H9 (cell line): ENCODE measurements around the gene ADCK2. TPM values are rescaled to one million over a fixed set of nuclear protein-coding genes. Genes with fewer than 3 reads are reported as not detected.

ENCODE experiments used
- DNase-seq: peaks from one replicate; pipeline ENCODE4 v3.0.0-alpha.2; 2017
- H2AFZ ChIP-seq: one replicate; pipeline ENCODE4 v1.6.1; 2013; ENCODE audit warnings: mild to moderate bottlenecking, low read length, control low read depth, moderate library complexity
- H2AK5ac ChIP-seq: 2 replicates; pipeline ENCODE4 v1.6.1; 2013; ENCODE audit warnings: low read length, control low read depth, mixed read lengths; ENCODE audit not compliant: insufficient read length
- H2BK120ac ChIP-seq: one replicate; pipeline ENCODE4 v1.6.1; 2013; ENCODE audit warnings: low read depth, mild to moderate bottlenecking, low read length, control low read depth, inconsistent platforms; ENCODE audit not compliant: poor library complexity, severe bottlenecking
- H2BK12ac ChIP-seq: 2 replicates; pipeline ENCODE4 v1.6.1; 2013; ENCODE audit warnings: low read length, control low read depth, mixed read lengths, low read depth; ENCODE audit not compliant: insufficient read length
- H2BK15ac ChIP-seq: 2 replicates; pipeline ENCODE4 v1.6.1; 2013; ENCODE audit warnings: low read depth, low read length, control low read depth
- H2BK20ac ChIP-seq: one replicate; pipeline ENCODE4 v1.6.1; 2013; ENCODE audit warnings: low read depth, mild to moderate bottlenecking, low read length, control low read depth, inconsistent platforms; ENCODE audit not compliant: poor library complexity, severe bottlenecking
- H2BK5ac ChIP-seq: 2 replicates; pipeline ENCODE4 v1.6.1; 2013; ENCODE audit warnings: low read length, control low read depth, mixed read lengths; ENCODE audit not compliant: insufficient read length
- H3K14ac ChIP-seq: 2 replicates; pipeline ENCODE4 v1.6.1; 2013; ENCODE audit warnings: low read length, control low read depth; ENCODE audit not compliant: insufficient read depth
- H3K18ac ChIP-seq: 2 replicates; pipeline ENCODE4 v1.6.1; 2013; ENCODE audit warnings: low read depth, mild to moderate bottlenecking, mixed read lengths, low read length, control low read depth; ENCODE audit not compliant: insufficient read length
- H3K23ac ChIP-seq: 2 replicates; pipeline ENCODE4 v1.6.1; 2013; ENCODE audit warnings: low read length, control low read depth, mixed read lengths, low read depth; ENCODE audit not compliant: insufficient read length
- H3K23me2 ChIP-seq: 2 replicates; pipeline ENCODE4 v1.6.1; 2013; ENCODE audit warnings: low read depth, mild to moderate bottlenecking, mixed read lengths, low read length, control low read depth; ENCODE audit not compliant: insufficient read length, poor library complexity, severe bottlenecking
- H3K27ac ChIP-seq: 2 replicates; pipeline ENCODE4 v1.5.1; 2013; ENCODE audit warnings: low read length, control low read depth, mixed read lengths, low read depth; ENCODE audit not compliant: insufficient read length
- H3K27me3 ChIP-seq: 2 replicates; pipeline ENCODE4 v1.6.1; 2013; ENCODE audit warnings: low read length, control low read depth, inconsistent platforms; ENCODE audit not compliant: insufficient read depth
- H3K4ac ChIP-seq: 2 replicates; pipeline ENCODE4 v1.6.1; 2013; ENCODE audit warnings: low read depth, mild to moderate bottlenecking, control low read depth, inconsistent platforms, low read length, moderate library complexity
- H3K4me1 ChIP-seq: 2 replicates; pipeline ENCODE4 v1.6.1; 2013; ENCODE audit warnings: low read length, control low read depth, inconsistent platforms; ENCODE audit not compliant: insufficient read depth
- H3K4me2 ChIP-seq: 2 replicates; pipeline ENCODE4 v1.6.1; 2013; ENCODE audit warnings: low read length, control low read depth, mixed read lengths; ENCODE audit not compliant: insufficient read length, insufficient read depth
- H3K56ac ChIP-seq: 2 replicates; pipeline ENCODE4 v1.6.1; 2013; ENCODE audit warnings: low read depth, mild to moderate bottlenecking, mixed read lengths, low read length, control low read depth; ENCODE audit not compliant: insufficient read length
- H3K79me1 ChIP-seq: 2 replicates; pipeline ENCODE4 v1.6.1; 2013; ENCODE audit warnings: low read depth, mild to moderate bottlenecking, moderate library complexity, low read length, control low read depth, inconsistent platforms; ENCODE audit not compliant: insufficient read depth, poor library complexity, severe bottlenecking
- H3K79me2 ChIP-seq: 2 replicates; pipeline ENCODE4 v1.6.1; 2013; ENCODE audit warnings: low read length, control low read depth, inconsistent platforms; ENCODE audit not compliant: insufficient read depth
- H3K9ac ChIP-seq: 2 replicates; pipeline ENCODE4 v1.6.1; 2013; ENCODE audit warnings: low read length, control low read depth, mixed read lengths; ENCODE audit not compliant: insufficient read length; ENCODE audit errors: extremely low read depth
- H3K9me3 ChIP-seq: one replicate; pipeline ENCODE4 v1.6.1; 2013; ENCODE audit warnings: low read depth, low read length, inconsistent platforms; ENCODE audit not compliant: control insufficient read depth
- H3T11ph ChIP-seq: one replicate; pipeline ENCODE4 v1.6.1; 2013; ENCODE audit warnings: mild to moderate bottlenecking, low read length, control low read depth, inconsistent platforms
- H4K20me1 ChIP-seq: one replicate; pipeline ENCODE4 v1.6.1; 2013; ENCODE audit not compliant: control insufficient read depth, insufficient read length, insufficient read depth
- H4K5ac ChIP-seq: 2 replicates; pipeline ENCODE4 v1.6.1; 2013; ENCODE audit warnings: low read depth, mild to moderate bottlenecking, mixed read lengths, low read length, control low read depth; ENCODE audit not compliant: insufficient read length
- H4K8ac ChIP-seq: replicated peaks from 2 replicates; pipeline ENCODE4 v1.6.1; 2013; ENCODE audit warnings: low read length, control low read depth, mixed read lengths, low read depth; ENCODE audit not compliant: insufficient read length
- H4K91ac ChIP-seq: 2 replicates; pipeline ENCODE4 v1.6.1; 2013; ENCODE audit warnings: low read depth, mild to moderate bottlenecking, moderate library complexity, mixed read lengths, low read length, control low read depth; ENCODE audit not compliant: insufficient read length
- H3K27ac Mint-ChIP-seq, 3 experiments: 2 replicates in 2 of 3; 3 replicates in 1 of 3; pipeline ENCODE4 v1.8.0; 2020 to 2021; ENCODE audit warnings: mixed read lengths in 3 of 3, mild to moderate bottlenecking in 1 of 3, moderate library complexity in 1 of 3
- H3K27me3 Mint-ChIP-seq: 2 replicates; pipeline ENCODE4 v1.8.0; 2021; ENCODE audit warnings: low read depth, mild to moderate bottlenecking, moderate library complexity, mixed read lengths
- H3K36me3 Mint-ChIP-seq, 3 experiments: 2 replicates in 2 of 3; 3 replicates in 1 of 3; pipeline ENCODE4 v1.8.0; 2020 to 2021; ENCODE audit warnings: low read depth in 3 of 3, mixed read lengths in 3 of 3; ENCODE audit not compliant: insufficient read depth in 1 of 3
- H3K4me1 Mint-ChIP-seq, 2 experiments: 2 replicates each; pipeline ENCODE4 v1.8.0; 2020; ENCODE audit warnings: mixed read lengths in 2 of 2
- H3K4me3 Mint-ChIP-seq, 2 experiments: 2 replicates in 1 of 2; 3 replicates in 1 of 2; pipeline ENCODE4 v1.8.0; 2020 to 2021; ENCODE audit warnings: mild to moderate bottlenecking in 2 of 2, mixed read lengths in 2 of 2, moderate library complexity in 1 of 2
- H3K9me3 Mint-ChIP-seq, 2 experiments: 2 replicates in 1 of 2; 3 replicates in 1 of 2; pipeline ENCODE4 v1.8.0; 2020; ENCODE audit warnings: mild to moderate bottlenecking in 2 of 2, mixed read lengths in 2 of 2, moderate library complexity in 1 of 2
- CTCF ChIP-seq: fragments of 200-600 bp; sonication (generic); conservative IDR thresholded peaks from 3 replicates; pipeline ENCODE4 v1.8.0; 2021; ENCODE audit warnings: antibody characterized with exemption, mild to moderate bottlenecking
- WGBS: extraction: QIAGEN DNeasy Blood & Tissue Kit; methylation state at CpG from one replicate; pipeline ENCODE4 v1.1.7; 2013; ENCODE audit warnings: missing lambda C conversion rate, low lambda C conversion rate, mixed read lengths; ENCODE audit not compliant: insufficient read length; ENCODE audit errors: extremely low coverage; 5-methylcytosine and 5-hydroxymethylcytosine counted together
- total RNA-seq: library from RNA; stranded (reverse); gene quantifications from 2 replicates; pipeline ENCODE4 v1.2.1, GENCODE V29; 2021

ADCK2 gene
- total RNA-seq, 1 experiment from 2014 or later: 12.4 TPM

DNA sequence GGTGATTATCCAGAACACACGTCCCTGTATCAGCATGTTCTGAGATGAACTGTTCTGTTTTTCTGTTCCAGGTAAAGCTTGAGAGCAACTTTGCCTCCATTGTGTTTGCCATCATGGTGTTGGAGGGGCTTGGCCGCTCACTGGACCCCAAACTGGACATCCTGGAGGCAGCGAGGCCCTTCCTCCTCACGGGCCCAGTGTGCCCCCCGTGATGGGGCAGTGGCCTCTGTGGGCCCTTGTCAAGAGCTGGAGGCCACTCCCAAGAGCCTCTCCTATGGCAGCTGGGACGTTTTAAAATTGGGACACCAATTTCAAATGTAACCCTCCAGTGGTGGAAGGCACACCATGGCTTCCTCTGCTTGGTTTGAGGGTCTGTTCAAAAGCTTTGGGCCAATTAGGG lies 21.8 kb downstream of the ADCK2 start:
- Mint-ChIP-seq H3K36me3 (peaks cover 0 to 3% (median 3%) of the 10 kb centered on the region in 3 experiments; a peak in 5 of 7 replicates), H3K9me3 (no peaks in the 10 kb centered on the region), H3K4me1 (peaks cover 15 to 17% of the 10 kb centered on the region in 2 experiments), H3K4me3 (no peak overlapping the region), H3K27ac (no peak overlapping the region), H3K27me3 (no peaks in the 10 kb centered on the region; the same call in 1 of the 2 replicates)
- no peak for DNase-seq
- no peaks in the 10 kb centered on the region for H3K9me3 ChIP-seq
- no peak overlapping the region for H3K4ac ChIP-seq
- no peak overlapping the region for H3K18ac ChIP-seq
- no peaks in the 10 kb centered on the region for H4K20me1 ChIP-seq
- H3K23ac ChIP-seq: no peak overlapping the region
- H2BK15ac ChIP-seq: no peak overlapping the region
- H2BK5ac ChIP-seq: no peak overlapping the region
- H3K4me2 ChIP-seq: no peak overlapping the region
- no peak overlapping the region for H2AK5ac ChIP-seq
- no peak overlapping the region for H3T11ph ChIP-seq
- H3K23me2 ChIP-seq: peaks cover 5% of the 10 kb centered on the region
- peaks cover 7% of the 10 kb centered on the region; the same call in 1 of the 2 replicates for H3K79me2 ChIP-seq
- H4K91ac ChIP-seq: no peak overlapping the region
- no peak overlapping the region for H2AFZ ChIP-seq
- TF ChIP-seq CTCF: no peak
- no peaks in the 10 kb centered on the region for H3K4me1 ChIP-seq
- no CpG with 5 or more reads among the region's 6 CpGs for whole genome bisulfite sequencing
- H3K27me3 ChIP-seq: no peaks in the 10 kb centered on the region
- no peak overlapping the region for H4K8ac ChIP-seq
- no peak overlapping the region for H3K14ac ChIP-seq
- no peak overlapping the region for H3K9ac ChIP-seq
- H2BK20ac ChIP-seq: no peak overlapping the region
- no peak overlapping the region for H3K27ac ChIP-seq
- H2BK120ac ChIP-seq: no peak overlapping the region
- H3K56ac ChIP-seq: no peak overlapping the region
- no peak overlapping the region for H4K5ac ChIP-seq
- no peak overlapping the region for H2BK12ac ChIP-seq
- peaks cover 4% of the 10 kb centered on the region for H3K79me1 ChIP-seq
